Dermis blood vessel endothelial cell (primary cell): Measurements from ENCODE around the gene EVX2. TPM values are rescaled to one million over a fixed set of nuclear protein-coding genes. Genes with fewer than 3 reads are reported as not detected.

ENCODE experiments used
- DNase-seq: peaks from one replicate; pipeline ENCODE4 v3.0.0; 2010
- total RNA-seq: library from RNA; depleted of rRNA; stranded (reverse); fragments of >200 nt; gene quantifications from 2 replicates; pipeline ENCODE4 v1.2.3, GENCODE V29; 2014

The EVX2 gene
- total RNA-seq, 1 donor from 2014 or later, result not detected

- no peak for DNase-seq
These were observed 27.4 kb downstream of the EVX2 start for GRCh38 chr2:176056406-176056805.

GRCh38 chr2:176039375-176039774 is 44.4 kb downstream of the EVX2 start:
- no peak for DNase-seq

GRCh38 chr2:176038694-176039093 is 45.1 kb downstream of the EVX2 start:
- no peak for DNase-seq

- no peak for DNase-seq
These were observed 48.6 kb downstream of the EVX2 start for GRCh38 chr2:176035013-176035691.

GRCh38 chr2:176027806-176028205 is 56.0 kb downstream of the EVX2 start:
- no peak for DNase-seq

Other genes with a start within 250 kb of the EVX2 start
- 8.0 and 10.5 TPM in 2 replicates for gene LNPK, start 81.7 kb downstream of the EVX2 start, total RNA-seq
- gene HOXD13, start 8.8 kb upstream of the EVX2 start, total RNA-seq, result under 0.01 TPM in 1 of 2 replicates, not detected in the other
- gene HOXD12, start 15.8 kb upstream of the EVX2 start, total RNA-seq, result not detected in 2 replicates
- 0.17 TPM in 1 of 2 replicates, not detected in the other for gene HOXD11, start 23.3 kb upstream of the EVX2 start, total RNA-seq
- 7.7 and 15.2 TPM in 2 replicates for gene HOXD10, start 32.8 kb upstream of the EVX2 start, total RNA-seq
- gene HOXD9, start 38.8 kb upstream of the EVX2 start, total RNA-seq, result 24.5 and 28.4 TPM in 2 replicates
- 30.3 and 33.0 TPM in 2 replicates for gene HOXD8, start 45.7 kb upstream of the EVX2 start, total RNA-seq
- 6.1 and 8.8 TPM in 2 replicates for gene HOXD4, start 67.6 kb upstream of the EVX2 start, total RNA-seq
- 19.2 and 54.6 TPM in 2 replicates for gene HOXD3, start 73.3 kb upstream of the EVX2 start, total RNA-seq
- 11.2 and 15.4 TPM in 2 replicates for gene HOXD1, start 104.7 kb upstream of the EVX2 start, total RNA-seq
- gene MTX2, start 185.5 kb upstream of the EVX2 start, total RNA-seq, result 24.4 and 26.7 TPM in 2 replicates